Posterior vena cava (tissue), 2 donors: ENCODE data around the gene MAP1LC3A. TPM values are rescaled to one million over a fixed set of nuclear protein-coding genes. Genes with fewer than 3 reads are reported as not detected.

Experiments
- DNase-seq: peaks from one replicate; pipeline ENCODE4 v3.0.0-alpha.2; 2020; ENCODE audit warnings: low spot score
- intact Hi-C, 2 donors: fragments of 100-400 bp; cut with DNase I; formaldehyde crosslinking; loops; one replicate each; pipeline versions ENCODE4 v1.14.1 to v1.14.2; 2022 to 2023
- total RNA-seq, 2 donors: library from RNA; stranded (reverse); fragmentation: NEBNext Ultra II Directional; extraction: Animal tissue kit (Norgen Biotek cat#: 25700); gene quantifications; one replicate each; pipeline ENCODE4 v1.2.1, GENCODE V29; 2021
- donor health status: DM: yes; HTN: yes; CAD: no.
- donor health status: DM: yes; HTN: yes; CAD: no.

The MAP1LC3A gene
- total RNA-seq, 2 donors from 2014 or later = 36.1 to 48.1 TPM

GRCh38 chr20:34582911-34583310, 24.4 kb downstream of the MAP1LC3A start:
- intact Hi-C loops = no loop called here
- DNase-seq = no peak

- no peak for DNase-seq
- intact Hi-C loops = no loop called here
These were observed 25.0 kb downstream of the MAP1LC3A start for GRCh38 chr20:34583544-34583943.

- intact Hi-C loops = no loop called here
- no peak for DNase-seq
These were observed 26.5 kb downstream of the MAP1LC3A start for GRCh38 chr20:34585019-34585418.

GRCh38 chr20:34586488-34587163, 28.1 kb downstream of the MAP1LC3A start:
- DNase-seq = no peak
- intact Hi-C loops = no loop called here

GRCh38 chr20:34595377-34596184, 37.1 kb downstream of the MAP1LC3A start:
- intact Hi-C loops = no loop called here
- no peak for DNase-seq

GRCh38 chr20:34600892-34601653, 42.6 kb downstream of the MAP1LC3A start:
- DNase-seq = no peak
- intact Hi-C loops = no loop called here

GRCh38 chr20:34604980-34605788, 46.7 kb downstream of the MAP1LC3A start:
- DNase-seq = no peak
- intact Hi-C loops = no loop called here

- intact Hi-C loops = no loop called here
- no peak for DNase-seq
These were observed 48.5 kb downstream of the MAP1LC3A start for GRCh38 chr20:34607066-34607465.

Other genes starting within 250 kb of the MAP1LC3A start
- gene ITCH, start 195.4 kb upstream of the MAP1LC3A start, total RNA-seq = 10 to 100 TPM; 51.8 to 64.8 TPM
- gene DYNLRB1, start 42.3 kb upstream of the MAP1LC3A start, total RNA-seq = 100 to 1,000 TPM; 116 to 124 TPM
- gene PIGU, start 118.4 kb downstream of the MAP1LC3A start, total RNA-seq = 10 to 100 TPM in 1 of 2 donors, 1 to 10 TPM in 1; 9.6 to 10.7 TPM
- 10 to 100 TPM; 34.0 to 44.7 TPM for gene TP53INP2, start 145.6 kb downstream of the MAP1LC3A start, total RNA-seq